ENCODE measurements around the gene TMPRSS11F. TPM values are rescaled to one million over a fixed set of nuclear protein-coding genes. Genes with fewer than 3 reads are reported as not detected.
"Not testable (repeated sequence)": the region's sequence is repeated elsewhere in the genome, so short reads cannot be mapped to it uniquely, and the experiment has no call there.

Gene TMPRSS11F
- not detected for total RNA-seq
- polyA plus RNA-seq, result not detected

DNA sequence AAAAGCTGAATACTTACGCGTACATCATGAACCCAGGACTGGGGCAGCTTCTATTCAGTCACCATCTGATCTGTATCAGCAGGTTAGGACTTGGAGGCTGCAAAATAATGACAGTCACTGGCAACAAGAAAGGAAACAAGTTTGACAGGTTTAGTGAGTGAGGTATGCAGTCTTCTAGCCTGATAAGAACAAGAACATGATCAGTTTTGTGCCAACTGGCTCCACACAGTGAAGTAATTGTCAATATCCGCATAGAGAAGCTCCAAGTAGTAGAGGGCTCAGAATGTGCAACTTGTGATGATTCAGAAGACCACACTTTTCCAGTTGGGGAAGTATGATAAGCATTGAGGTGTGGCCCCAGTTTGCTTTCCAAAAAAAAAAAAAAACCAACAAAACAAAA is at the start of gene TMPRSS11F:
Gene TMPRSS11F, minus strand, starts transcription at position 77 of the 400 bp plus-strand sequence. Its CDS starts 49 bp downstream, at position 28.
- Histone ChIP-seq H3K27me3 (ENCODE audit: insufficient read depth, low read length, poor library complexity, severe bottlenecking) (no peaks in the 10 kb centered on the region), H3K4me1 (ENCODE audit: insufficient read depth, low read length) (no peaks in the 10 kb centered on the region), H3K27ac (ENCODE audit: low read depth, low read length) (no peak within 1 kb of the TSS), H3K36me3 (ENCODE audit: insufficient read depth, low read length) (no peaks in the 10 kb centered on the region), H3K9me3 (ENCODE audit: low read length) (no peaks in the 10 kb centered on the region), H3K4me3 (ENCODE audit: low read length) (no peak within 1 kb of the TSS)
- ChIA-PET POLR2A (no interaction called here), CTCF (no interaction called here)
- no peaks in the 10 kb centered on the region for H3K36me3 Mint-ChIP-seq
- peaks cover 4 to 18% (median 6%) of the 10 kb centered on the region in 5 donors for H3K9me3 Mint-ChIP-seq
- no peak within 1 kb of the TSS for H3K27ac Mint-ChIP-seq
- H3K4me3 Mint-ChIP-seq, result no peak within 1 kb of the TSS
- H3K27me3 Mint-ChIP-seq, result no peaks in the 10 kb centered on the region
- no peak for DNase-seq
- no peaks in the 10 kb centered on the region for H3K4me1 Mint-ChIP-seq

- Mint-ChIP-seq H3K4me1 (peaks cover 0 to 6% (median 0%) of the 10 kb centered on the region in 3 donors), H3K27me3 (peaks cover 0 to under 1% of the 10 kb centered on the region in 2 donors), H3K9me3 (no peaks in the 10 kb centered on the region), H3K27ac (no peak overlapping the region), H3K36me3 (no peaks in the 10 kb centered on the region), H3K4me3 (no peak overlapping the region)
- H3K9me3 ChIP-seq (ENCODE audit: low read length), result no peaks in the 10 kb centered on the region
- no peak overlapping the region for H3K27ac ChIP-seq (ENCODE audit: low read depth, low read length)
- POLR2A ChIA-PET, result no interaction called here
- DNase-seq, result no peak
- no peaks in the 10 kb centered on the region for H3K4me1 ChIP-seq (ENCODE audit: insufficient read depth, low read length)
- CTCF ChIA-PET, result no interaction called here
- no peak overlapping the region for H3K4me3 ChIP-seq (ENCODE audit: low read length)
- H3K36me3 ChIP-seq (ENCODE audit: insufficient read depth, low read length), result no peaks in the 10 kb centered on the region
- no peaks in the 10 kb centered on the region for H3K27me3 ChIP-seq (ENCODE audit: insufficient read depth, low read length, poor library complexity, severe bottlenecking)
These were observed 47.2 kb upstream of the TMPRSS11F start for GRCh38 chr4:68176904-68177303.

DNA sequence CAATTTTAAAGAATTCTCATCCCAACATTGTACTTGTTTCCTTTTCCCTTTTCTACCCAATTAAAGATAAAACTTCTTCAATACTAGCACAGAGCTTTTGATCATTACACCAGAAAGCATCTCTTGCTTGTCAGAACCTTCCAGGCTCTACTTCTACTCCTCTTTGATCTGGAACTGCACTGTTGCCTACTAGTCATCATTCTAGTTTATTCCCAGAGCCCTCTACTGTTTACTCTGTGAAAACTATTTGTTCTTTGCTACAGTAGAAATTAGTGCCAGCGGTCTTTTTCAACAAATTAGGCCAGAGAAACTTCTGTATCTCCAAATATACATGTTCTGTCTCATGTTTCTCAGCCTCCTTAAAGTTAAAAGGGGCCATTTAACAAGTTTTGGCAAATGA is 46.8 kb upstream of the TMPRSS11F start:
- Mint-ChIP-seq H3K4me1 (peaks cover 0 to 6% (median 0%) of the 10 kb centered on the region in 3 donors), H3K9me3 (no peaks in the 10 kb centered on the region), H3K36me3 (no peaks in the 10 kb centered on the region), H3K4me3 (no peak overlapping the region), H3K27me3 (peaks cover 0 to 4% of the 10 kb centered on the region in 2 donors), H3K27ac (no peak overlapping the region)
- H3K4me3 ChIP-seq (ENCODE audit: low read length), result no peak overlapping the region
- no peaks in the 10 kb centered on the region for H3K36me3 ChIP-seq (ENCODE audit: insufficient read depth, low read length)
- ChIA-PET CTCF (no interaction called here), POLR2A (no interaction called here)
- no peaks in the 10 kb centered on the region for H3K9me3 ChIP-seq (ENCODE audit: low read length)
- H3K27me3 ChIP-seq (ENCODE audit: insufficient read depth, low read length, poor library complexity, severe bottlenecking), result no peaks in the 10 kb centered on the region
- no peak for DNase-seq
- no peak overlapping the region for H3K27ac ChIP-seq (ENCODE audit: low read depth, low read length)
- no peaks in the 10 kb centered on the region for H3K4me1 ChIP-seq (ENCODE audit: insufficient read depth, low read length)

- peaks cover 0 to 6% (median 0%) of the 10 kb centered on the region in 3 donors for H3K4me1 Mint-ChIP-seq
- H3K4me1 ChIP-seq (ENCODE audit: insufficient read depth, low read length), result no peaks in the 10 kb centered on the region
- H3K27me3 ChIP-seq (ENCODE audit: insufficient read depth, low read length, poor library complexity, severe bottlenecking), result no peaks in the 10 kb centered on the region
- ChIA-PET CTCF (no interaction called here), POLR2A (no interaction called here)
- no peak overlapping the region for H3K4me3 ChIP-seq (ENCODE audit: low read length)
- H3K27ac ChIP-seq (ENCODE audit: low read depth, low read length), result no peak overlapping the region
- peak in 1 of 5 donors; percentile 5 for DNase-seq
- no peaks in the 10 kb centered on the region for H3K36me3 Mint-ChIP-seq
- H3K4me3 Mint-ChIP-seq, result no peak overlapping the region
- no peaks in the 10 kb centered on the region for H3K9me3 ChIP-seq (ENCODE audit: low read length)
- no peaks in the 10 kb centered on the region for H3K9me3 Mint-ChIP-seq
- no peak overlapping the region for H3K27ac Mint-ChIP-seq
- peaks cover 0 to 4% of the 10 kb centered on the region in 2 donors for H3K27me3 Mint-ChIP-seq
- no peaks in the 10 kb centered on the region for H3K36me3 ChIP-seq (ENCODE audit: insufficient read depth, low read length)
These were observed 46.0 kb upstream of the TMPRSS11F start for GRCh38 chr4:68175562-68176155.

DNA sequence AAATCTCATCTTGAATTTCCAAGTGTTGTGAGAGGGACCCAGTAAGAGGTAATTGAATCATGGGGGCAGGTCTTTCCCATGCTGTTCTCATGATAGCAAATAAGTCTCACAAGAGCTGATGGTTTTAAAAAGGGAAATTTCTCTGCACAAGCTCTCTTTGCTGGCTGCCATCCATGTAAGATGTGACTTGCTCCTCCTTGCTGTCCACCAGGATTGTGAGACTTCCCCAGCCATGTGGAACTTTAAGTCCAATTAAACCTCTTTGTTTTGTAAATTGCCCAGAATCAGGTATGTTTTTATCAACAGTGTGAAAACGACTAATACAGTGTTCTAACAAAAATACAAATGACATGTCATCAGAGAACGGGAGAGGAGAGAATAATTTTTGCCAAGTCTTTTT is 44.7 kb upstream of the TMPRSS11F start:
- POLR2A ChIA-PET; H3K27ac ChIP-seq (ENCODE audit: low read depth, low read length); H3K36me3 ChIP-seq (ENCODE audit: insufficient read depth, low read length); H3K36me3 Mint-ChIP-seq; H3K9me3 Mint-ChIP-seq; H3K4me1 Mint-ChIP-seq; H3K27me3 ChIP-seq (ENCODE audit: insufficient read depth, low read length, poor library complexity, severe bottlenecking); DNase-seq; H3K27ac Mint-ChIP-seq; H3K4me3 ChIP-seq (ENCODE audit: low read length); CTCF ChIA-PET; H3K9me3 ChIP-seq (ENCODE audit: low read length); H3K4me3 Mint-ChIP-seq; H3K27me3 Mint-ChIP-seq; H3K4me1 ChIP-seq (ENCODE audit: insufficient read depth, low read length): not testable (repeated sequence)

DNA sequence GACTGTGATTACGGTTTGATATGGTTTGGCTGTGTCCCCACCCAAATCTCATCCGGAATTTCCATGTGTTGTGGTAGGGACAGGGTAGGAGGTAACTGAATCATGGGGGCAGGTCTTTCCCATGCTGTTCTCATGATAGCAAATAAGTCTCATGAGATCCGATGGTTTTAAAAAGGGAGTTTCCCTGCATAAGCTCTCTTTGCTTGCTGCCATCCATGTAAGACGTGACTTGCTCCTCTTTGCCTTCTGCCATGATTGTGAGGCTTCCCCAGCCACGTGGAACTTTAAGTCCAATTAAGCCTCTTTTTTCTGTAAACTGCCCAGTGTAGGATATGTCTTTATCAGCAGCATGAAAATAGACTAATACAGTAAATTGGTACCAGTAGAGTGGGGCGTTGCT is 42.5 kb upstream of the TMPRSS11F start:
- H3K27ac Mint-ChIP-seq; DNase-seq; H3K9me3 ChIP-seq (ENCODE audit: low read length); H3K36me3 Mint-ChIP-seq; H3K27ac ChIP-seq (ENCODE audit: low read depth, low read length); H3K4me1 ChIP-seq (ENCODE audit: insufficient read depth, low read length); H3K27me3 ChIP-seq (ENCODE audit: insufficient read depth, low read length, poor library complexity, severe bottlenecking); H3K27me3 Mint-ChIP-seq; H3K4me3 ChIP-seq (ENCODE audit: low read length); POLR2A ChIA-PET; H3K4me3 Mint-ChIP-seq; H3K4me1 Mint-ChIP-seq; H3K9me3 Mint-ChIP-seq; H3K36me3 ChIP-seq (ENCODE audit: insufficient read depth, low read length): not testable (repeated sequence)
- CTCF ChIA-PET, result interaction anchor here (1.2 kb wide), 1 partner anchor 10 kb away, joined by 3 read pairs; no protein-coding TSS in a partner anchor

DNA sequence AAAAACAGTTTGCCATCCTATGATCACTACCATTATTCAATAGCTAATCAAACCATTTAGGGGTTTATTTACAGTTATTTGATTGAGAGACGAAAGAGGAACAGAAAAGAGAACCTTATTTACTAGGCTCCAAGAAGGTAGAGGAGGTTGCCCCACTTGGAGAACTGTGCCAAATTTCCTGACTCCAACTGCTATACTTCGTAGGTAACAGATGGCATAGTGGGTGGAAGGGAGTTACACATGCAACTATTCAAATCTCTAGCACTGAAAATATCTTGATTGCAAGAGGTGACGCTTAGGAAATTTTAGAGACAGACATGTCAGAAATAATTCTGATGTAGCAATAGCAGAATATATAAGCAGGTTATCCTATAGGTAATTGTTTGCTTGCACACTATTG is 38.0 kb upstream of the TMPRSS11F start:
- POLR2A ChIA-PET, result no interaction called here
- H3K36me3 Mint-ChIP-seq, result no peaks in the 10 kb centered on the region
- CTCF ChIA-PET, result no interaction called here
- H3K27ac Mint-ChIP-seq, result no peak overlapping the region
- no peak for DNase-seq
- Histone ChIP-seq H3K36me3 (ENCODE audit: insufficient read depth, low read length) (no peaks in the 10 kb centered on the region), H3K27me3 (ENCODE audit: insufficient read depth, low read length, poor library complexity, severe bottlenecking) (no peaks in the 10 kb centered on the region), H3K27ac (ENCODE audit: low read depth, low read length) (no peak overlapping the region), H3K4me3 (ENCODE audit: low read length) (no peak overlapping the region), H3K4me1 (ENCODE audit: insufficient read depth, low read length) (no peaks in the 10 kb centered on the region), H3K9me3 (ENCODE audit: low read length) (no peaks in the 10 kb centered on the region)
- no peaks in the 10 kb centered on the region for H3K4me1 Mint-ChIP-seq
- no peak overlapping the region for H3K4me3 Mint-ChIP-seq
- peaks cover 0 to 5% (median 0%) of the 10 kb centered on the region in 5 donors for H3K9me3 Mint-ChIP-seq
- peaks cover 0 to 8% of the 10 kb centered on the region in 2 donors for H3K27me3 Mint-ChIP-seq

- POLR2A ChIA-PET, result no interaction called here
- peaks cover 0 to 5% (median 0%) of the 10 kb centered on the region in 5 donors for H3K9me3 Mint-ChIP-seq
- no peak overlapping the region for H3K4me3 ChIP-seq (ENCODE audit: low read length)
- H3K4me3 Mint-ChIP-seq, result no peak overlapping the region
- H3K27ac Mint-ChIP-seq, result no peak overlapping the region
- CTCF ChIA-PET, result no interaction called here
- H3K36me3 ChIP-seq (ENCODE audit: insufficient read depth, low read length), result no peaks in the 10 kb centered on the region
- no peak overlapping the region for H3K27ac ChIP-seq (ENCODE audit: low read depth, low read length)
- H3K4me1 ChIP-seq (ENCODE audit: insufficient read depth, low read length), result no peaks in the 10 kb centered on the region
- DNase-seq, result no peak
- H3K36me3 Mint-ChIP-seq, result no peaks in the 10 kb centered on the region
- H3K4me1 Mint-ChIP-seq, result no peaks in the 10 kb centered on the region
- H3K9me3 ChIP-seq (ENCODE audit: low read length), result no peaks in the 10 kb centered on the region
- no peaks in the 10 kb centered on the region for H3K27me3 ChIP-seq (ENCODE audit: insufficient read depth, low read length, poor library complexity, severe bottlenecking)
- H3K27me3 Mint-ChIP-seq, result peaks cover 0 to 8% of the 10 kb centered on the region in 2 donors
These were observed 37.5 kb upstream of the TMPRSS11F start for GRCh38 chr4:68167166-68167565.
